ENCODE results near the gene ODF2.

GRCh38 chr9:128505414-128505765, 49.6 kb downstream of the ODF2 start:
- TF ChIP-seq POLR2A (IDR thresholded peaks at IDR 0.05) (no peak), CTCF (IDR thresholded peaks at IDR 0.05) (no peak)

Measured in heart left ventricle (tissue), 13 donors.